ENCODE data around the gene PLEKHF1.

The PLEKHF1 gene

DNA sequence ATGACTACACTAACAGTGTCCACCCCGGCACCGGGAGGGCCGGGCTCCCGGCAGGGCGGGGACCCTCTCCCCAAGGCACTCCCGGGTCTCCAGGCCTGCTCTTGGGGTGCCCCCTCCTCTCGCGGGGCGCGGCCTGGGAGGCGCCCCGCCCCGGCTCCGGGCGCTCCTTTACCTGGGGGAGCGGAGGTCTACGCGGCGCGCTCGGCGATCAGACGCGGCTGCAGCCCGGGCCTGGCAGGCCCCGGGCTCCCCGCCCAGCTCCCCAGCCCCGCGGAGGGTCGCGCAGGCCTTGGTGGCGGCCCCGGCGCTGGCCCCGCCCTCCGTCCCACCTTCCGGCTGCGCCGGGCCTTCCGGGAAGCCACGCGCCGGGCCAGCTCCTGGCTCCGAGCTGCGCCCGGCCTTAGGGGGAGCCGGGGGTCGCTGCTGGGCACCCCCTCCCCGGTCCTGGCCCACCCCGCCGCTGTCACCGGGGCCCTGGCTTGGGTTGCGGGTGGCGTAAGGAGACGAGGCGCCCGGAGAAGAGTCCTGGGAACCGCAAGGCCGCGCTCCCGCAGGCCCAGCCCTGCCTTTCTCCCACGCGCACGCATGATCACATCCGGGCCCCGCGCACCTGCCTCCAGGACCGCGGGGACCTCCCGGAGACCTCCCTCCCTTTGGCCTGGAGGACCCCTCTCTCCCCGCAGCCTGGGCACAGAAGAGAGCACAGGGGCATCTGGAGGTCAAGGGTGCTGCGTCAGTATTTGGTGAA, 49.9 kb downstream of the PLEKHF1 start, which contains the start of gene C19orf12:
TSS of gene C19orf12 (minus strand) at position 309 of the 748 bp plus-strand sequence. CDS start 6,848 bp downstream, outside the sequence.
- Histone ChIP-seq H3K9me3 (ENCODE audit: control insufficient read depth, low read length) (no peaks in the 10 kb centered on the region), H3K4me3 (ENCODE audit: insufficient read depth, low read depth, low read length) (peak within 1 kb of the TSS; percentile 76), H3K36me3 (ENCODE audit: control insufficient read depth, insufficient read depth, low read length) (no peaks in the 10 kb centered on the region), H3K4me1 (ENCODE audit: control insufficient read depth, insufficient read depth, low read length) (peaks cover 14% of the 10 kb centered on the region), H3K27ac (ENCODE audit: insufficient read depth, low read depth, low read length, poor library complexity, severe bottlenecking) (peak within 1 kb of the TSS; percentile 39), H3K27me3 (ENCODE audit: control insufficient read depth, insufficient read depth, low read length, poor library complexity, severe bottlenecking) (no peaks in the 10 kb centered on the region)
- 3% methylated on average over 72 of the region's 72 CpGs for WGBS, 2 experiments

GRCh38 chr19:29715701-29716581, 50.7 kb downstream of the PLEKHF1 start:
- no peaks in the 10 kb centered on the region for H3K27me3 ChIP-seq (ENCODE audit: control insufficient read depth, insufficient read depth, low read length, poor library complexity, severe bottlenecking)
- peak overlapping the region; percentile 39 for H3K27ac ChIP-seq (ENCODE audit: insufficient read depth, low read depth, low read length, poor library complexity, severe bottlenecking)
- H3K9me3 ChIP-seq (ENCODE audit: control insufficient read depth, low read length) = no peaks in the 10 kb centered on the region
- H3K4me1 ChIP-seq (ENCODE audit: control insufficient read depth, insufficient read depth, low read length) = peaks cover 14% of the 10 kb centered on the region
- no peaks in the 10 kb centered on the region for H3K36me3 ChIP-seq (ENCODE audit: control insufficient read depth, insufficient read depth, low read length)
- 71 to 75% methylated on average over 13 of the region's 13 CpGs for WGBS, 2 experiments
- H3K4me3 ChIP-seq (ENCODE audit: insufficient read depth, low read depth, low read length) = peak overlapping the region; percentile 76

DNA sequence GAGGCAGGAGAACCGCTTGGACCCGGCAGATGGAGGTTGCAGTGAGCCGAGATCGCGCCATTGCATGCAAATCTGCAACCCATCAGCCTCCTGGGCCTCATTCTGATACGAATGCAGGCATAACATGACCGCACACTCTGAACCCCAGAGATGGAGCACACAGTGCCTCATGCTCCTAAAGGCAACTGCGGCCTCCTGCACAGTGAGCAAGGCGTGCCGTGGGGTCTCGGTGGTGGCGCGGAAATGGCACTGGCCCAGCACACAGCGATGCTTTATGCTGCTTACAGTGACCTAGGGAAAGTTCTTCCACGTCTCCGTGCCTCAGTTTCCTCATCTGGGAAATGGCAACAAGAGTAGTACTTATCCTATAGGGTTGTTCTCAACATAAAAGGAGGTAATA, 51.8 kb downstream of the PLEKHF1 start:
- no peaks in the 10 kb centered on the region for H3K36me3 ChIP-seq (ENCODE audit: control insufficient read depth, insufficient read depth, low read length)
- H3K9me3 ChIP-seq (ENCODE audit: control insufficient read depth, low read length) = no peaks in the 10 kb centered on the region
- WGBS, 2 experiments = 90 to 91% methylated on average over 16 of the region's 16 CpGs
- H3K27me3 ChIP-seq (ENCODE audit: control insufficient read depth, insufficient read depth, low read length, poor library complexity, severe bottlenecking) = no peaks in the 10 kb centered on the region
- H3K4me1 ChIP-seq (ENCODE audit: control insufficient read depth, insufficient read depth, low read length) = peaks cover 14% of the 10 kb centered on the region
- H3K27ac ChIP-seq (ENCODE audit: insufficient read depth, low read depth, low read length, poor library complexity, severe bottlenecking) = no peak overlapping the region
- H3K4me3 ChIP-seq (ENCODE audit: insufficient read depth, low read depth, low read length) = no peak overlapping the region

DNA sequence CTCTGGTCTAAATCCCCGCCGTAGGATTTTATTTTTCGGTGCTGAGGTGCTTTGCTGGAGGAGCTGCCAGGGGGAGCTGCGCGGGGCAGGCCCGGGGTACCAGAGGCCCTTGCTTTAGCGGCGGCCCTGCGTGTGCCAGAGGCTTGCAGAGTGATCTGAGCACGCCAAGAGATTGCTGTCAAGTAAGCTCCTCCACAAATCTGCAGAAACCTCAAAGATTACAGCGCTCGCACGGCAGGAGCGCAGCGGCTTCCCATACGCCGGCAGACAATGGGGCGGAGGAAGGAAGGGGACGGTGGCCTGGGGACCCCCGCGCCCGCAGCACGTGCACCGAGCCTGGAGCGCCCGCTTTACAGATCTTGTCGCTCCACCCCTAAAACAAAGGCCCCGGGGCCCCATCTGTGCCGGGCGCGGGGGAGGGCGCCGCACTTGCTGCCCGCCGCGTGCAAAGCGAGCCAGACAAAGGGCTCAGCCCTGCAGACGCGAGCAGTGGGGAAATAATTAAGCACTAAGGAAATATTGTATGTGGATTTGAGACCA, 58.9 kb downstream of the PLEKHF1 start:
- Histone ChIP-seq H3K9me3 (ENCODE audit: control insufficient read depth, low read length) (no peaks in the 10 kb centered on the region), H3K4me3 (ENCODE audit: insufficient read depth, low read depth, low read length) (no peak overlapping the region), H3K27me3 (ENCODE audit: control insufficient read depth, insufficient read depth, low read length, poor library complexity, severe bottlenecking) (no peaks in the 10 kb centered on the region), H3K4me1 (ENCODE audit: control insufficient read depth, insufficient read depth, low read length) (peaks cover 8% of the 10 kb centered on the region), H3K27ac (ENCODE audit: insufficient read depth, low read depth, low read length, poor library complexity, severe bottlenecking) (no peak overlapping the region), H3K36me3 (ENCODE audit: control insufficient read depth, insufficient read depth, low read length) (no peaks in the 10 kb centered on the region)
- 35 to 49% methylated on average over 39 of the region's 39 CpGs for WGBS, 2 experiments

DNA sequence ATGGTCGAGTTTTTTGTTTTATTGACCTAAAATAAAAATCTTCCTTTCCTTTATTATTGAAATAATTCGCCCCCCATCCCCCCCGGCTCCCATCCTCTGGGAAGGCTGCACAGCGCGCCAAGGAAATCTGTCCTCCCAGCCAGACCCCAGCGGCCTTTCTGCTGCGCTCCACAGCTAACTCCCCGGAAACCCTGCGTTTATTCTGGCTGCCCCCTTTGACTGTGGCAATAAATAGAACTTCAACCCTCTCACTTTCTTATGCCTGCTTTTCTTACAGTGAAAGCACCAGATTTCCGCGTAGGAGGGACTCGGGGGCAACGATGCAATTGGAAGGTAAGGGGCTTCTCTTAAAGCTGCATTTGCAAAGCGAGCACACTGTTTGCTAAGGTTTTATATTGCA, 59.5 kb downstream of the PLEKHF1 start:
- H3K9me3 ChIP-seq (ENCODE audit: control insufficient read depth, low read length) = no peaks in the 10 kb centered on the region
- H3K4me3 ChIP-seq (ENCODE audit: insufficient read depth, low read depth, low read length) = no peak overlapping the region
- H3K36me3 ChIP-seq (ENCODE audit: control insufficient read depth, insufficient read depth, low read length) = no peaks in the 10 kb centered on the region
- peaks cover 8% of the 10 kb centered on the region for H3K4me1 ChIP-seq (ENCODE audit: control insufficient read depth, insufficient read depth, low read length)
- H3K27ac ChIP-seq (ENCODE audit: insufficient read depth, low read depth, low read length, poor library complexity, severe bottlenecking) = peak overlapping the region; percentile 16
- WGBS, 2 experiments = 80 to 84% methylated on average over 14 of the region's 14 CpGs
- no peaks in the 10 kb centered on the region for H3K27me3 ChIP-seq (ENCODE audit: control insufficient read depth, insufficient read depth, low read length, poor library complexity, severe bottlenecking)
